Measurements from ENCODE around the gene PLA2G12A.
A peak's percentile ranks its signal among the peaks of the same experiment; 100 is the strongest.

PLA2G12A gene

DNA sequence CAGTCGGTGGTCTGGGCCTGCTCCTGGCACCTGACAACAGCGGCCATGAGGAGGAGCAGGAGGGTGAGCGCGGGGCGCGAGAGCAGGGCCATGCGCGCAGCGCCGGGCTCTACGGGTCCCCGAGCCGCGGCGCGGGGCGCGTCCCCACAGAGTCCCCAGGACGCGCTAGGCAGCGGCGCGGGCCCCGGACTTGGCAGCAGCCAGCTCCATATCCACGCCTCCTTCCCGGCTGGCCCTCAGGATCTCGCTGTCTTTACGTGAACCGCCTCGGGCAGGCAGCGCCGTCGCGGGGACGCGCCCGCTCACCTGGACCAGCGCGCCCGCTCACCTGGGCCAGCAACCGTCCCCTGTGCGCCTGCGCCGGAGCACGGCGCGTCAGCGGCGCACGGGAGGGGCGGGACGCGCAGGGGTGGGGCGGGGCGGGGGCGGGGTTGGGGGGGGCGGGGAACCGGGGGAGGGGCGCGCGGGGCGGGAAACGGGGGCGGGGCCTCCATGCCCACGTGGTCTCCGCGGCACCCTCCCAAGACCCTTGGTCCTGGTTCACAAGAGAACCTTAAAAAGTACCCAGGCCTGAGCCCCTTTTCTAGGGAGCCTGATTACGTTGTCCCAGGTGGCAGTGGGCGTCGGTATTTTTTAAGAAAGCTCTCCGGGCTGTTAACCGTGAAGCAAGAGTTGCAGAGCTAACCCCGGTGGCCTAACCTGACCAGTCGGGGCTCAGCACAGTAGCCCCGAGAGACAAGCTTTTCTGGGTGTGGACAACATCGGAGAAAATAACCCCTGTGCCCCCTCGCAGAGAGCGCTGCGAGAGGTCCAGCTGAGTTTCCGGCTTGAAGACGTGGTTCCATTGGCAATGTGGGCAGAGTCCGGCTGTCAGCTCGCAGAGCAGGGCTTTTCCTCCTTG lies at the start of gene PLA2G12A:
TSS of gene PLA2G12A (minus strand) at position 353 of the 901 bp plus-strand sequence. CDS start at position 92, 261 bp downstream.
- peak within 1 kb of the TSS; percentile 66 to 94 (median 75) for H3K4me3 ChIP-seq
- peak within 1 kb of the TSS; percentile 23 to 89 (median 80) for H3K27ac ChIP-seq

DNA sequence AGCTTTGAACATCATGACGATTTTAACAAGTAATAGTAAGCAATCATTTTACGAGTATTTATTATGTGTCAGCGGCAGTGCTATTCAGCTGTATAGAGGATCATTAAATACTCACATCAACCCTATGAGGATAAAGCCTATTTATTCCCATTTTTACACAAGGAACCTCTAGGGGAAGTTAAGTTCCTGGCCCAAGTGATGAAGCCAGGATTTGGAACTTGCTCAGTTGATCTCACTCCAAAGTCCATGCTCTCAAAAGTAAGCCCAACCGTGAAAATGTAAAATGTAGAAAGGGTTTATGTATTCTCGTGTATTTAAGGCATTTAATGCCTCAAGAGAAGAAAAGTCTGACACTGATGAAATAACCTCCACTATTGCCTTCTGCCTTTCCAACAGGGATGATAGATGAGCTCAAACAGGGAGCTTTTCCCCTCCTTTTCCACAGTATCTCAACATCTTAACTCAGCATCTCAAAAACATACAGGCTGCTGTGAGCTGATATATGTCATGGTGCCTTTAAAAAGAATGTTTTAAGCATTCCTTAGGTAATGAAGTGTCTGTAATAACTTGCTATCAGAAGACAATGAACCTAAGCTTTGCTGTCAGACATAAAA lies 35.0 kb upstream of the PLA2G12A start:
- Histone ChIP-seq H3K27ac (no peak overlapping the region), H3K4me3 (no peak overlapping the region)

DNA sequence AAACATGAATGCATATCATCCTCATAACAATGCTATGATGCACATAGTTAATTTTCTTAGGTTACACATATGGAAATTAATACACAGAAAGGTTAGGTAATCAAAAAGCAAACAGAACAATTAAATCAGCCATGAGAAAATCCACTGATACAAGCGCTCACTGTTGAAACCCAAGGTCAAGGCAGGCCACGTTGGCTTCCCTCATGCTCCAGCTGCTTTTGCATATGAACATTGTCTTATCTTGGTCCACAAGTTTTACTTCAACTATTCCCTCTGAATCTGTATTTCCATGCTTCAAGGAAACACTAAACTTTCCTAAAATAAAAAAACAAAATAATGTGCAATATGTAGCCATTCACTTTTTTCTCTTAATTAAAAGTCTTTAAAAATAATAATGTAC lies 34.5 kb upstream of the PLA2G12A start:
- H3K27ac ChIP-seq = no peak overlapping the region
- H3K4me3 ChIP-seq = no peak overlapping the region

DNA sequence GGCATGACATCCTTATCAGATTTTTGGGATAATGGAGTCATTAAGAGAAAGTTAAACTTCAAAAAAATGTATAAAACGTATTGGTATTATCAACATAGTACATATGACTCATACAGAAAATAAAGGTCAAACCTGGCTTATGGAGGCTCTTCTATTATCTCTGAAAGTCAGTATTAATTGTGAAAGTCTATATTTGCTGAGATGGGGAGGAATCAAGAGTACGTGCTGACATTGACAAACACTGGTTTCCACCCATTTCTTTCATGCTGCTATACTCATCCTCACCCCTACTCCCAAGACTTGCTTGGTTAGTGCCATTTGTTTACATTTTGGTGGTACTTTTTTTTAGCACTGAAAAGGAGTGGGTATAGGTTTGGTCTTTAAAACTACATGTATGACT lies 30.8 kb upstream of the PLA2G12A start:
- Histone ChIP-seq H3K27ac (no peak overlapping the region), H3K4me3 (no peak overlapping the region)

DNA sequence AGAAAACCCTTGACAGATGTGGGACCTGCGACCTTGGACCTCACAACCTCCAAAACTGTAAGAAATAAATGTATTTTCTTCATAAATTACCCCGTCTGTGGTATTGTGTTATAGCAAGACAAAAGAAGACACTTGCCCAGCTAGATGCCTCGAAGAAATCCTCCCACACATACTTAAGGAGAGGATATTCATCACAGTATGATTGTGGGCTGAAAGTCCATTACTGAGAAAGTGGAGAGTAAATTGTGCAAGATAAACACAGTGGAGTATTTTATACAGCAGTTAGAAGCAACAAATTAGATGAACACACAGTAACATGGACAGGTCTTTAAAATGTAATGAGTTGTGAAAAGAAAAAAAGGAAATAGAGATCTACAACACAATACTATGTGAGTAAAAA lies 25.8 kb upstream of the PLA2G12A start:
- no peak overlapping the region for H3K4me3 ChIP-seq
- H3K27ac ChIP-seq = no peak overlapping the region

DNA sequence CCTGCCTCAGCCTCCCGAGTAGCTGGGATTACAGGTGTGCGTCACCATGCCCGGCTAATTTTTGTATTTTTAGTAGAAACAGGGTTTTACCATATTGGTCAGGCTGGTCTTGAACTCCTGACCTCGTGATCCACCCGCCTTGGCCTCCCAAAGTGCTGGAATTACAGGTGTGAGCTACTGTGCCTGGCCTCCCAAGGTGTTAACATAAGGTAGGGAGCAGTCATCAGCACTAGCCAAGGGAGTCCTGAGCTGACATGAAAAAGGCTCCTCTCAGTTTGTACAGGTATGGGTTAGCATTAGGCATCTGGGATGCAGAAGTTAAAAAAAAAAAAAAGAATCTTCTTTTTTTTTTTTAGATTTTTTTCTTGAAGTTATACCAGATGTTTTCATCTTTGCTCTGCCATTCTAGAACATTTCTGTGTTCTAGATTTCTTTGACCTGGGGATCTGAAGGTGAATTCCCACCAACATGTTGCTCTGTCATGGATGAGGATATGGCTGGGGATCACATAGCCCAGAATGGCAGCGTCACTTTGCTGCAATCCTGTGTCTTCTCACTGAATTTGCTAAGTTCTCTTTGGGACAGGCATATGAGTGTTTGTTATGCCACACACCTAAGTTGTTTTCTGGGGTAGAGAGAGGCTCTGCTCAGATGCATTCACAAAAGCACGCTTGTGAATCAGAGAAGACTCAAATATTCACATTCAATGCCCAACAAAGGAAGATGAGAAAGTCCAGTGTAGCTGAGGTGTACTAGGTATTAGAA lies 24.4 kb upstream of the PLA2G12A start:
- no peak overlapping the region for H3K27ac ChIP-seq

DNA sequence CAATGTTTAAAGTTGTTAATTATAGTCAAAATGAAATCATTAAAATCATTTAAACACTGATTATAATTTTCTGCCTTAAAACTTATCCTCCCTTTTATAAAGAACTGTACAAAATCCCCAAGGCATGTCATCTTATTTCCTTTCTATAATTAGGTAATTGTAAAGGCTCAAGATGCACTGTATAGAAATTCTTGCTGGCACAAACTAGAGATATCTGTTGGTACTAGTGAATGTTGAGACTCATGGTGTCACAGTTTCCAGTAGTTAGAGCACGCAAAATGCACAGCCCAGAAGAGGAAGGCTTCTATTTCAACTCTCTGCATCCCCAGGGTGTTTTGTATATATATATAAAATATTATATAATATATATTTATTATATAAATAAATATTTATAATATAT lies 22.7 kb upstream of the PLA2G12A start:
- Histone ChIP-seq H3K4me3 (no peak overlapping the region), H3K27ac (no peak overlapping the region)

More for the DNA sequence above, 24.4 kb upstream of the PLA2G12A start:
- H3K4me3 ChIP-seq = no peak overlapping the region

DNA sequence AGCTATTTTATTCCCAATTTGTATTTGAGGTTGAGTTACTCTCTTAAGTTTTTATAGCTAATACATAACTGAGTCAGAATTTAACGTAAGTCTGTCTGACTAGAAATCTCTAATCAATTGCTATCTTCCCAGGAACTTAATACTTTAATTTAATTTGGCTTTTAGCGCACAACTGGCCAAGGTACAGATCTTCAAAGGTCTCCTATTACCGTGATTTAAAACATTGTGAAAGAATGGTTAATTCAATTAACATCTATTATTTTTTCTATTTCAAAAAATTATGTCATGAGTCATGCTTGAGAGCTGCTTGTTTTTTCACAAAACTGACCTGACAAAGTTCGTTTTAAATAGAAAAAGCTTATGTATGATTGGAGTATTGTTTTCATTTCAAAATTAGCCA lies 22.0 kb upstream of the PLA2G12A start:
- H3K4me3 ChIP-seq = no peak overlapping the region

DNA sequence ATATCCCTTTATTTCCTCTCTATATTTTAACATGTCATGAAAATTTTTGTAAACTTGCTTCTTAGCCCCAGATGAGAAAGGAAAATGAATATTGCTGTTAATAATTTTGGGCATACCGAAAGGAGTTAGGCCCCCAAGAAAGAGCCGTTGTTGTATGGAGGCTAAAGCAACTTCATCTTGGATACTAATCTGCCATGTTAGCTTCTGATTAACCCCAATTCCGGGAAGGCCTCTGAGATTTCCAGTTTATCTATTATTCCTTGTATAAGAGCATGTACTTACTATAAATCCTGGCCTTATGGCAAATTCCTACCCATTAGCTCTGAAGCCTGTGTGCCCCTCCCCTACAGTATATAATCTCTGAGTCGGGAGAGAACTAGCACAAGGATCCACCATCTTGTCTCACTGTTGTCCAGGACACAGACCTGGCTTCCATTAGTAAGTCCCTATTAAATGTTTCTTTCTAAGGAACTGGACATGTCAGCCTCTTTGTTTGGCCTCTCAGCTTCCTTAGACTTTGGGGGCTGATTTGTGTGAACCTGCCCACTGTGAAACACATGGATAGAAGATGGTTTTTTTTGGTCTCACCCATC lies 20.9 kb upstream of the PLA2G12A start:
- Histone ChIP-seq H3K4me3 (no peak overlapping the region), H3K27ac (no peak overlapping the region)

More for the DNA sequence above, 22.0 kb upstream of the PLA2G12A start:
- H3K27ac ChIP-seq = no peak overlapping the region

DNA sequence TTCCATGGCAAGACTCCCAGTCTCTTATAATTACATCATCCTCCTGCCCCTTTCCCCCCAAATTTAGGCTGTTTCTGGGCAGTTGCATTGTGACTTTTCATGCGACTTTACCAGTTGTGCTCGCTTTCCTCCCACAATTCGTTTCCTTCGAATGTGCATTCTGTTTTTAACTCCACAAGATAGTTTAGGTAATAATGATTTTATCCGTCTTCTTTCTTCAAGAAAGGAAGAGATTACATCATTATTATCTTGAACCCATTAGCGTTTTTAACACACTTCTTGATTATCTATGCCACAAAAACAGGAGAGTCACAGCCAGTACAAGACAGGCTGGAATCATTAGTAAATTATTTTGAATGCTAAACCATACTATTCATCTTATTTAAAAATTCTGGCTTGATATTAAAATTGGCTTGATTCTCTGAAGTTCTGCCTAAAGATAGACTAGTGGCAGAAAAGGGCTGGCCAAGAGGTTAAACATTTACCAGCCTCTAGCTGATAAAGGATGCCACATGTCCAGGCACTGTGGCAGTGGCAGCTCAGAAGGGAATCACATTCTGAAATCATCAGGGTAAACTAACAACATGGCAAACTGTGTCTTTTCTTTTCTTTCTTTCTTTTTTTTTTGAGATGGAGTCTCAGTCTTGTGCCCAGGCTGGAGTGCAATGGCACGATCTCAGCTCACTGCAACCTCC lies 19.7 kb upstream of the PLA2G12A start:
- H3K27ac ChIP-seq = no peak overlapping the region
- H3K4me3 ChIP-seq = no peak overlapping the region

DNA sequence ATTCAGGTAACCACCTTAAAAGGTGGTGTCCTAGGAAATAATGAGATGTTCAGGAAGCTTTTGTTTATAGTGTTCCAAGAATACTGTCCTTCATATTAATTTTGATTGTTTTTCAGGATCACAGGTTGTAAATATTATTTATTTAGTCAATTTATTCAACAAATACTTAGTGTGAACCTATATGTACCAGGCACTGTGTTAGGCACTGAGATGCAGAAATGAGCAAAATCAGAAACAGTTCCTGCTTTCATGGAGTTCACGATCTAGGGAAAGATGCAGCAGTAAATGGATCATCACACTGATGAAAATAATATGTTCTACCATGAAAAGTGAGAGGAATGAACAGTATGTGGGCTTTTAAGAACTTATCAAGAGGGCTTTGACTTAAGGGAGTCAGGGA lies 18.2 kb upstream of the PLA2G12A start:
- Histone ChIP-seq H3K4me3 (no peak overlapping the region), H3K27ac (no peak overlapping the region)

DNA sequence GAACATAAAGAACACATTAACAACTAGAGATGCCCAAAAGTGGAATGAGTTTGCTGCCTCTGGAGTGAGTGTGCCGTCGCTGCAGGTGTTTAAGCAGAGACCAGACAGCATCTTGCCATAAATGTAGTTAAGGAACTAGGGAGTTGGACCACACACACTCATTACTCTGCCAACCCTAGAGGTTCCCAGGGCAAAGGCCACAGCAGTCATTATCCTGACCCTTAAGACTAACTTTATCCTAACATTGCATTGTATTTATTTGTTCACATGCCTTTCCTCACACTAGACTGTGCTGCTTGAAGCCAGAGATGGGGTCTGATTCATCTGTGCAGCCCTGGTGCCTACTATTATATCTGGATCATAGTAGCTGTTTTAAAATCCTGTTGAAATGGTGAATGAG lies 16.9 kb upstream of the PLA2G12A start:
- Histone ChIP-seq H3K4me3 (no peak overlapping the region), H3K27ac (no peak overlapping the region)

DNA sequence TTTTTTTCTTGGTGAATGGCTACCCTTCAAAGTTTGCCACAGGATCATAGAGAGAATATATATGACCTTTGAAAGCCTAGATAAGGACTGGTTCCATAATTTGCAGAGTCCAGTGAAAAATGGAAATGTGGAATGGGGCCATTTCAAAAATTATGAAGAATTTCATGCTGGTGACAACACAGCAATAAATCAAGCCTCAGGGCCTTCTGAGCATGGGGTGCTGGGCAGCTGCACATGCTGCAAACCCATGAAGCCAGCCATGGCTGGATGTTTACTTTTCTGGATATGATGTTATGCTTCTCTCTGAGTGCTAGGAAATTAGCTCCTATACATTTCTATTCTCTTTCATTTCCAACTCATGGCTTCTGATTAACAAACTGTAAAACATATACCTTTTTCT lies 16.0 kb upstream of the PLA2G12A start:
- H3K4me3 ChIP-seq = no peak overlapping the region
- no peak overlapping the region for H3K27ac ChIP-seq

DNA sequence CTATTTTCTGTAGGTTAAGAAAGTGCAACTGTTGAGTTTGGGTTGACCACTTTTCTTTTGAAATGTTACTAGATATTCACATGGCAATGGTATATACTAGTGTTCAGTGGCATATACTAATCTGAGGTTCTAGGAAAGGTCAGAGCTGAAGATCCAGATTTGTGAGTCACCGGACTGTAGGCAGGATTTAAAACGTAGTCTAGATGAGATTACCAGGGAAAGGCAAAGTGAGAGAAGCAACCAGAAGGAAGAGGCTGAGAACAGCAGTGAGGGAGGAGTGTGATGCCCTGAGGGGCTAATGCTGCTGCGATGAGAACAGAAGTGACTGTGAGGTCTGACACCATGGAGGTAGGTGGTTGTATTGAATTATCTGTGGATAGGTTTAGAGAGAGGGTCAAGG lies 9.7 kb upstream of the PLA2G12A start:
- Histone ChIP-seq H3K27ac (no peak overlapping the region), H3K4me3 (no peak overlapping the region)

DNA sequence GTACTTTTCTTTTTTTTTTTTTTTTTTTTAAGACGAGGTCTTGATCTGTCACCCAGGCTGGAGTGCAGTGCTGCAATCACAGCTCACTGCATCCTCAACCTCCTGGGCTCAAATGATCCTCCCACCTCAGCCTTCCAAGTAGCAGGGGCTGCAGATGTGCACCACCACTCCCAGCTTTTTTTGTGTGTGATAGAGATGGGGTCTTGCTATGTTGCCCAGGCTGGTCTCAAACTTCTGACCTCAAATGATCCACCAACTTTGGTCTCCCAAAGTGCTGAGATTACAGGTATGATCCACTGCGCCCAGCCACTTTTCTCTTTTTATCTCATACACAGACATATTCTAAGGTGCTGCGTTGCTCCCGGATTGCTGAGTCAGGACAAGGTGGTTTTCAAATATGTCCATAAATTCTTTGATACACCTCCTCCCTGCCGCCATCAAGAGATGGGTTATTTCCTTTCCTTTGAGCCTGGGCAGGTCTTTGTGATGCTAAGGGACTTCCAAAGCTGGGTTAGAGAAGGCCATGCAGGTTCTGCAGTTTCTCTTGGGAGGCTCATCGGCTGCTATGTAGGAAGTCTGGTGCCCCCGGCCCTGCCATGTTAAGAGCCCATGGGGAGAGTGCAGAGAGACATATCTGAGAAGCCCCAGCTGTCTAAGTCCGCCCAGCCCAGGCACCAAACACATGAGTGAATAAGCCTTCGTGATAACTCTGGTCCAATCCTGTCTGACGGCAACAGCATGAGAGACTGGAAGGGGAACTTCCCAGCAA lies 8.4 kb upstream of the PLA2G12A start:
- no peak overlapping the region for H3K27ac ChIP-seq

DNA sequence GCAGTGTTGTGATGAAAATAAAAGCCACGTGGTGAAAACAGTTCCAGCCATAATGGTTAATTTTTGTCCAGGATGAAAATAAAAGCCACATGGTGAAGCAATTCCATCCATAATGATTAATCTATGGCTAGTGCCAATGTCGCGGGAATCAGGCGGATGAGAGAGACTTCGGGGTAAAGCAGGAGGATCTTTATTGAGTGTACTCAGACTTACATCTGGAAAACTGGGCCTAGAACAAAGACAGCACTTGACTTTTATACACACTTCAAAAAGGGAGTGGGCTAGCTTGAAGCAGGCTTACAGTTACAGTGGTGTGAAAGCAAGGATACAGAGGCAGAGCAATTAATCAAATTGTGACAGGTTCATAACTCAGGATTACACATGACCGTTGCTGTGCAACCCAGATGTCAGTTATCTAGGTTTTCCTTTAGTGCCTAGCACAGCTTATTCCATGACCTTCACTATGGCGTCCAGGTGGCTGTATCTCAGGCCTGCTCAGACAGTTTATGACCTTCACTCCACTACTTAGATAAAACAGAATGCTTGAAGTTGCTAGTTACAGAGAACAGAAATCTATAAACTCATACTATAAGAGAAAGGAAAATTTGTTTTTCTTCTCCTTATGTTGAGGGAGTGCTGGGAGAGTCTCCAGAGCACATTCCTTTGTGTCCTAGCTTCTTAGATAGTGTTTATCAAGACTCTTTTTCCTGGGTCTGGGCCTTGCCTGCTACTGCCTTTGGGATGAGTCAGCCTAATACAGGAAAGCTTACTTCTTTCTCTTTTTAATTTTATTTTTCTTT lies 5.9 kb upstream of the PLA2G12A start:
- no peak overlapping the region for H3K4me3 ChIP-seq
- no peak overlapping the region for H3K27ac ChIP-seq

More for the DNA sequence above, 8.4 kb upstream of the PLA2G12A start:
- no peak overlapping the region for H3K4me3 ChIP-seq

DNA sequence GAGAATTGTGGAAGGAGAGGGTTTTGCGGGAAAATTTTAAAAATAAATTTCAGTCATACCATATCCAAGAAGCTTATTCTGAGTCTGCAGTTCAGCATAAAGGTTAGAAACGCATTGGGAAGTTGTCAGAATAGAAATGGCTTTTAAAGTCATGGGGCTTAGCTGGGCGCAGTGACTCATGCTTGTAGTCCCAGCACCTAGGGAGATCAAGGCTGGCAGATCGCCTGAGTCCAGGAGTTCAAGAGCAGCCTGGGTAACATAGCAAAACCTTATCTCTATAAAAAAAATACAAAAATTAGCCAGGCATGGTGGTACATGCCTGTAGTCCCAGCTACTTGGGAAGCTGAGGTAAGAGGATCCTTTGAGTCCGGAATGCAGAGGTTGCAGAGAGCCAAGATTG lies 3.9 kb upstream of the PLA2G12A start:
- no peak overlapping the region for H3K4me3 ChIP-seq
- H3K27ac ChIP-seq = no peak overlapping the region

Data from skin epidermis (tissue), 12 donors.